RCC 7860 (cell line): ENCODE data around the gene NUDCD2.
"Not testable (repeated sequence)": the region's sequence is repeated elsewhere in the genome, so short reads cannot be mapped to it uniquely, and the experiment has no call there.

Experiments used
- DNase-seq: peaks from one replicate; pipeline ENCODE4 v3.0.0-alpha.2; 2015; ENCODE audit warnings: low spot score
- FAIRE-seq: peaks from 2 replicates; lab custom pipeline; 2012; peaks lifted over from hg19 to GRCh38; lab: Jason Lieb, UNC

The NUDCD2 gene

DNA sequence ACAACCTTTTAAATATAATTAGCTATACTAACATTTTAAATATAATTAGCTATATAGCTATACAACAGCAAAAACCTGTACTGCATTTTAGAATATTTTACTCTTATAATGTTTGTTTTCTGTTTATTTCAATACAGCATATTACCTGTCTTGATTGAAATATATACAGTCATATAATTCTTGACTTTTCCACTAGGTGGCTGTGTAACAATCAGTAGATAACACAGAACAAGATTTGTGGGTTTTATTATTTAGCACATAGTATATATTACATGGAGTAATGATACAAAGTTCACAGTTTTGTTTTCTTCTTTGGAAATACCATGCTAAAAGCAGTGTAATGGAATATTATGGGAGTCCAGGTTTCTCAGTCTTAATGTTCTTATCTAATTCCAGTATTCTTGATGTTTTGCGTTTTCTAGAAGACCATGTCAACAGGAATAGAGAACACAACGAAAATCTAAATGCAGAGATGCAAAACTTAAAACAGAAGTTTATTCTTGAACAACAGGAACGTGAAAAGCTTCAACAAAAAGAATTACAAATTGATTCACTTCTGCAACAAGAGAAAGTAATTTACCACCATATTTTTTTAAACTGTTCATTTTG, 13.8 kb upstream of the NUDCD2 start:
- FAIRE-seq: peak; percentile 16
- no peak for DNase-seq

DNA sequence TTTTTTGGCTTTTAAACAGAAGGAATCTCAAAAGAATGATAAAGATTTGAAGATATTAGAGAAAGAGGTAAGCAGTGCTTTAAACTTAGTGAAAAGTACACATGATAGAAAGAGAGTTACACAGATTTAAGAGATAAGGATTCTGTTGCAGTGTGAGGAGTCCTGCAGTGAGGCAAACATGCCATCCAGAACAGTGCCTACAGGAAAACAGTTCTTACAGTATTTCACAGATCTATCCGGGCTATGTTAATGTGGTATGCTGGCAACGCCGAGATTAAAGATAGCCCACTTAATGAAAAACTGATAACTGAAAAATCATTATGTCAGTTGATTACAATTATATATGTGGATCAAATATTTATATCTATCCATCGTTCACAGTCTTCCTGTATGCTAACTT, 7.8 kb upstream of the NUDCD2 start:
- DNase-seq: no peak
- no peak for FAIRE-seq

DNA sequence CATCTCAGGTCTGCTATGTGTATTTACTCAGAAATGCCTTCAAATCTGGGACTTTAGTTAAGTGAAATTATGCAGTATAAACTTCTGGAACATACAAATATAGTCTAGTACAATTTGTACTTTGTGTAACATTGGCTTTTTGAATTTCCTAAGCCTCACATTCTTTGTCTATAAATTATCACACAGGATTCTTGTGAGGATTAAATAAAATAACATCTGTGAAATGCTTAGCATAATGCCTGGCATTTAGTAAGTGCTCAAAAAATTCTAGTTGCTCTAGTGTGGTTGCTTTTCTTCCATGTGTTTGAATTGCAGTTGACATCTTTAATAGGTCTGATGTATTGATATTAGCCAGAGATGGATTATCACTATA, 3.1 kb upstream of the NUDCD2 start:
- FAIRE-seq (no peak), DNase-seq (no peak)

DNA sequence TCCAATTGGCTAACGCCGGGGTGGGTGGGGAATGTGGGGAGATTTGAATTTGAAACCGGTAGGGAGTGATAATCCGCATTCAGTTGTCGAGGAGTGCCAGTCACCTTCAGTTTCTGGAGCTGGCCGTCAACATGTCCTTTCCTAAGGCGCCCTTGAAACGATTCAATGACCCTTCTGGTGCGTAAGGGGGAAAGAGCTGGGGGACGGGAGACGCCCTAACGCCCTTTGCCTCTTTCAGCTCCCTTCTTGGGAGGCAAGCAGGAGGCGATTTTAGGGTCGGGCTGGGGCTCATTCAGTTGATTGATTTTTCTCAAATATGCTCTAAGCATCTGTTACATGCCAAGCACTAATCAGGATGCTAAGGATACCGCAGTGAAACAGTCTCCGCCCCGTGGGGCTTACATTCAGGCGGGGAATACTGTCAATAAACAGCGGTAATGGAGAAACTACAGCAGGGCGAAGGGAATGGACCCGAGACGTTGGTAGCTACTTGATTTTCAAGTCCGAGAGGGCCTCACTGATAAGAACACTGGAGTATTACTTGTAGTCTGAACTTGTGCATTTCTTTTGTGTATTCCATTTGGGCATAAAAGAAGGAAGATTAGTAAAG, 765 bp upstream of the NUDCD2 start, which contains the start of gene HMMR:
HMMR (plus strand) TSS at position 71 of the 610 bp plus-strand sequence; CDS start at position 132, 61 bp downstream.
- FAIRE-seq (no peak), DNase-seq (peak; percentile 11)

DNA sequence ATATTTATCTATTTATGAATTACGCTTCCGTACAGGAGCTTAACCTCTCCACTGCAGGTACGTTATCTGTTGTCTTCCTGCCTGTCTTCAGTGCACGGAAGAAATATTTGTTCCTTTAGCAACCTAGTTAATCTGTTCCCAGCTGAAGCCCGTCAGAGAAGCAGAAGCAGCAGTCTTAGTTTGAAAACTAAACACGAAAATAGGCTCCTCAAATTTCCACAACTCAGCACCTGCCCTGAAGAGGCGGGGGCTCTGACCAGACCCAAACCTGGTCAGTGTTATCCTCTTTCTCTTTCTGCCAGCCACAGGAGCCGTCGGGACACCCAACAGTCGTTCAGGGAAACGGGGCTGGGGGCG, 462 bp downstream of the NUDCD2 start:
- DNase-seq (no peak), FAIRE-seq (no peak)

DNA sequence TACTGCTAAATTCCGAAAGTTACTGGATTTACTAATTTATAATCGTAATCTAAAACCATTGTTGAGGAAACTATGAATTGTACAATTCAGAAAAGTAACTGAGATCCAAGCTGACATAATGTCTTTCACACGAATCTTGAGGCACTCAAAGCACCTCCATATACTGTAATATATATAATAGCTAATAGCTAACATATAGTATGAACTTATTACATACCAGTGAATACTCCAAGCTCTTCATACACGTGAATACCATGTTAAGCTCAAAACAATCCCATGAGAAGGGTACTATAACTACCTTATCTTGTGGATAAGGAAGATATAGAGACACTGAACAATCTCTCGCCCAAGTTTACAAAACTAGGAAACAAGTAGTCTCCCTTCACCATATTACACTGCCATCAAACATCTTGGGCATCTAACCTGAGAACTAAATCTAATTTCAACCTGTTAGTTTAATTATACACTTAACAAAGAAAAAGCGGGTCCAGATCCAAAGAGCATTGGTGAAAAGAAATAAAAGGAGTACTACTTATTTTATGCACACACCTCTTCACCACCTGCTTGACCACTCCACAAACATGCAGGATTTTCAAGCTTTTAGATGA, 1.0 kb downstream of the NUDCD2 start:
- no peak for DNase-seq
- FAIRE-seq: no peak

DNA sequence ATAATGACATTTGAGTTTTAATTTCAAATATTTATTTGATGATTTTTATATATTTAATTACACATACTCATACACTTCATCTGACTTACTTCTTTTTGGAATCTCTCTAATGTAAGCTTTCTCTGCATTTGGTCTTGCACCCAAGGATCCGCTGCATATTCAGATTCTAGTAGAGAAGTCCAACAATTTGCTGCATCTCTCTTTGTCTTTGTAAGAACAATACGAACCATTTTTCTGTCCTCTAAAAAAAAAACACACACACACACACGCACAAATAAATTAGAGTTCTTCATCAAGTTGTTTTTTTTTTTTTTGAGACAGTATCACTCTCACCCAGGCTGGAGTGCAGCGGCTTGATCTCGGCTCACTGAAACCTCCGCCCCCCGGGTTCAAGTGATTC, 3.1 kb downstream of the NUDCD2 start:
- no peak for DNase-seq
- FAIRE-seq: no peak

DNA sequence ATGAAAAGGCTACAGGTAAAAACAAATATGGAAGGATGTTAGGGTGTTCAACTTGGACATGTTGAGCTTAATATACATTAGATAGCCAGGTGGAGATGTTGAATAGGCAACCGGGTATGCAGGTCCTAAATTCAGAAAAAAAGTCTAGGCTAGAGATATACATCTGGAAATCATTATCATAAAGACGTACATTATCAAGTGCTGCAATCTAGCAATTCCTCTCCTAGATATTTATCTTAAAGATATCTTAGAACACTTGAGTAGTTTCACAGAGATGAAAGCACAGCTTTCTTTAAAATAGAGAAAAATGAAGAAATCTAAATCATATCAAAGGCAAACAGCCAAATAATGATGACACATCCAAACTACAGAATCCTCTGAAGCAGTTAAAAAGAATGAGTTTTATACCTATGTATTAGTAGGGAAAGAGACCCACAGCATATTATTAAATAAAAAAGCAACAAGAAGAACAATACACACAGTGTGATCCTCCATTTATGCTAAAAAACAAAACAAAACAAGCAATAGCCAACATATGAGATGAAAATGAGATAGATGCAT, 3.8 kb downstream of the NUDCD2 start:
- DNase-seq: no peak
- no peak for FAIRE-seq

DNA sequence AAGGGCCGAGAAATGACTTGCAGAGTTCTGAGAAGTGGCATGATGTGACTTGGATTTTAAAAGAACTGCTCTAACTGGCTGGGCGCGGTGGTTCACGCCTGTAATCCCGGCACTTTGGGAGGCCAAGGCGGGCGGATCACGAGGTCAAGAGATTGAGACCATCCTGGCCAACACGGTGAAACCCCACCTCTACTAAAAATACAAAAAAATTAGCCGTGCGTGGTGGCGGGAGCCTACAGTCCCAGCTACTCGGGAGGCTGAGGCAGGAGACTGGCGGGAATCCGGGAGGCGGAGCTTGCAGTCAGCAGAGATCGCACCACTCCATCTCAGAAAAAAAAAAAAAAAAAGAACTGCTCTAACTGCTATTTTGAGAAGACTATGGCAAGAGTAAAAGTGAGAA, 4.5 kb downstream of the NUDCD2 start:
- DNase-seq, FAIRE-seq: not testable (repeated sequence)

DNA sequence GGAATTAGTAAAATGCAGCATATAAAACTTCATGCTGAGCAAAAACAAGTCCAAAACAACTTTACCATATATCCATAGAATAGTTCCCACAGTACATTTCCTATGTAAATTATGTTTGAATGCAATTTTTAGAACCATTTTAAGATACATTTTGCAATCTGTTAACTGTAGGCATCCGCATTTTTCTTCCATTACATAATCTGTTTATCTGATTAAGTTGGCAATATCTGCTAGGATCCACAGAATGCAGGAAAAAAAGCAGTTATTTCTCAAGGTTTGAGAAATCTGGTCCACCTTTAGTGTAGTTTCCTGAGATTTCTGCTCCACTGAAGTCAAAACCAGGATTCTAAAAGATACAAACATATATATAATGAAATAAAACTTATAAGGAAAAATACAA, 6.2 kb downstream of the NUDCD2 start:
- DNase-seq (no peak), FAIRE-seq (no peak)

DNA sequence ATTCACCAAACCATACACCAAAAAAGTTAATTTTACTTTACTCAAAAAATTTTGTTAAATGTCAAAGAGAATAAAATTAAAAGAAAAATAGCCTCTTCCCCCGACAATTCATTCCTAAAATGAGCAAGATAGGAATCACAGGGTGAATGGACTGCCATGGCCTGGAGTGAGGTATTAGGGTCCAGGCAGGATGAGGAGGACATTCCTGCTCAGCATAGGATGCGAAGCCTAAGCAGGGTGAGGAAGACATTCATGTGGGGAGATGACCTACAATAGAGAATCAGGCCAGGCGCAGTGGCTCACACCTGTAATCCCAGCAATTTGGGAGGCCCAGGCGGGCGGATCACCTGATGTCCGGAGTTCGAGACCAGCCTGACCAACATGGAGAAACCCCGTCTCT, 8.4 kb downstream of the NUDCD2 start:
- DNase-seq (no peak), FAIRE-seq (no peak)

DNA sequence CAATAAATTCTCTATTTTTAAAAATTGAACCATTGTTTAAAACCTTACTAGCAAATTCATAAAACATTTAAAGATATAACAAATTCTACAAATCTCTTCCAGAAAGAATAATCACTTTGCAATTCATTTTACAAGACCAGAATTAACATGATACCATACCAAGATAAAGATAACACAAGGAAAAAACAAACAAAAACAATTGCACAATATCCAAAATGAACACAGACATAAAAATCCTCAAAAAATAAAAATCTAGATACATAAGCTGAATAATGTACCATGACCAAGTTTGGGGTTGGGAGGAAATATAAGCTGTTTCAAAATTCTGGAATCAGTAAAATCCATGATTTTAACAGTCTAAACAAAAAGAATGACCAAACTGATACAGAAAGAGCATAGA, 11.4 kb downstream of the NUDCD2 start:
- DNase-seq: no peak
- FAIRE-seq: peak; percentile 8

DNA sequence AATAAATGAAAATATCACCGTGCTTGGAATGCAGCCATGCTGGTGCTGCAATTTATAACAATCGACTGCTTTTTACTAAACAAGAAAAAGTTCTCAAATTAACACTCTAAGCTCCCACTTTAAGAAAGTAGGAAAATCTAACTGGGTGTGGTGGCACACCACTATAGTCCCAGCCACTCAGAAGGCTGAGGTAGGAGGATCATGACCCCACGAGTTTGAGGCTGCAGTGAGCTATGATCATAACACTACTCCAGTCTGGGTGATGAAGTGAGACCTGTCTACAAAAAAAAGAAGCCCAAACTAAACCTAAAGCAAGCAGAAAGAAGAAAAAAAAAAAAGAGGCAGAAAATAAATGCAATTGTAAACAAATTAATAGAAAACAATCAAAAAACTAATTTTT, 12.0 kb downstream of the NUDCD2 start:
- DNase-seq: no peak
- no peak for FAIRE-seq

DNA sequence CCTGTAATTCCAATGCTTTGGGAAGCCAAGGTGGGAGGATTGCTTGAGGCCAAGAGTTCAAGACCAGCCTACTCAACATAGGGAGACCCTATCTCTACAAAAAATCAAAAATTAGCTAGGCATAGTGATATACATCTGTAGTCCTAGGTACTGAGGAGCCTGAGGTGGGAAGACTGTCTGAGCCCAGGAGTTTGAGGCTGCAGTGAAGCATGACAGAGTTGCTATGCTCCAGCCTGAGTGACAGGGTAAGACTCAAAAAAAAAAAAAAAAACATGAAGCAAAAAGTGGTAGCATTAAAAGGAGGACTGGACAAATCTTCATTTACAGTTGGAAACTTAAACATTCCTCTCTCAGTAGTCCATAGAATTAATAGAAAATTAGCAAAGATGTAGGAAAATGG, 12.7 kb downstream of the NUDCD2 start:
- DNase-seq (no peak), FAIRE-seq (no peak)

DNA sequence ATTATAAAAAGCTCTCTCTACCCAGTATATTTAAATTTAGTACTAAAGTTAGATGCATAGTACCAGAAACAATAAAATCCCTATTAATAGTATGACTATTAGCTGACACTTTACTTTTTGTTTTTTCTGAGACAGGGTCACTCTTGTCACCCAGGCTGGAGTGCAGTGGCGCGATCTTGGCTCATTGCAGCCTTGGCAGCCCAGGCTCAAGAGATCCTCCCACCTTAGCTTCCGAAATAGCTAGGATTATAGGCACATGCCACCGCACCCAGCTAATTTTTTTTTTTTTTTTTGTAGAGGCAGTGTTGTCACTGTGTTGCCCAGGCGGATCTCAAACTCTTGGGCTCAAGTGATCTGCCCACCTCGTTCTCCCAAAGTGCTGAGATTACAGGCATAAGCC, 14.6 kb downstream of the NUDCD2 start:
- DNase-seq (no peak), FAIRE-seq (no peak)

DNA sequence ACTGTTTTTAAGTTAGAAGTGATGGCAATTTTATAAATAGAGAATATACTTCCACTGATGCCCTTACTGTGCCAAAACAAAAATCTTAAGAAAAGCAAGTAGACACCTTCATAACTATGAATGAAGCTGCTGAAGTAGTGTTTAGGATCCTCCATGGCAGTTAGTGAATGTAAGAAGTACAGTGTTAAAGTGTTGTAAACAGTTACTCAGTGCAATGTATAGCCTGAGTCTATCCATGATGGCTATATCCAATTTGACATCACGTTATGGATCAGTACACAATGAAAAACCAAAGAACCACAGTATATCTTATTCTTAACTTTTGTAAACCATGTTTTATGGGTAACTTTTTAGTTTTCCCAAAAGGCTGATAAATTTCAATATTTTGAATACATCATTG, 15.4 kb downstream of the NUDCD2 start:
- FAIRE-seq: no peak
- DNase-seq: no peak

DNA sequence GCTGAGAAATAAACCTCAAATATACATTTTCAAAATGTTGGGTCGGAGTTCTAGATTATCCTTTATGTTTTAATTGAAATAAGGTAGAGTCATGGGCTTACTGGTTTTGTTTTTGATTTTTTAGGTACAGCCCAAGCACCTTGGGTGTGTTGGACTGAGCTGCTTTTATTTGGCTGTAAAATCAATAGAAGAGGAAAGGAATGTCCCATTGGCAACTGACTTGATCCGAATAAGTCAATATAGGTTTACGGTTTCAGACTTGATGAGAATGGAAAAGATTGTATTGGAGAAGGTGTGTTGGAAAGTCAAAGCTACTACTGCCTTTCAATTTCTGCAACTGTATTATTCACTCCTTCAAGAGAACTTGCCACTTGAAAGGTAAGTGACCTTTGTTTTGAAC, 18.9 kb downstream of the NUDCD2 start:
- DNase-seq (no peak), FAIRE-seq (no peak)

DNA sequence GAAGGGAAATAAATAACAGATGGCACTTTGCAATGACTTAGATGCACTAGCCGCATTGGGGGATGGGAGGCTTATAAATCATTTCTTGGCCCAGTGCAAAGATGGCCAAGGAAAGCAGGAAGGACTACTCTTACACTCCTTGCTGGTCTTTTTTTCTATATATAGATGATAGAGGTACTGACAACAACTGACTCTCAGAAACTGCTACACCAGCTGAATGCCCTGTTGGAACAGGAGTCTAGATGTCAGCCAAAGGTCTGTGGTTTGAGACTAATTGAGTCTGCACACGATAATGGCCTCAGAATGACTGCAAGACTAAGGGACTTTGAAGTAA, 20.8 kb downstream of the NUDCD2 start:
- DNase-seq: peak; percentile 33
- FAIRE-seq: peak; percentile 69

DNA sequence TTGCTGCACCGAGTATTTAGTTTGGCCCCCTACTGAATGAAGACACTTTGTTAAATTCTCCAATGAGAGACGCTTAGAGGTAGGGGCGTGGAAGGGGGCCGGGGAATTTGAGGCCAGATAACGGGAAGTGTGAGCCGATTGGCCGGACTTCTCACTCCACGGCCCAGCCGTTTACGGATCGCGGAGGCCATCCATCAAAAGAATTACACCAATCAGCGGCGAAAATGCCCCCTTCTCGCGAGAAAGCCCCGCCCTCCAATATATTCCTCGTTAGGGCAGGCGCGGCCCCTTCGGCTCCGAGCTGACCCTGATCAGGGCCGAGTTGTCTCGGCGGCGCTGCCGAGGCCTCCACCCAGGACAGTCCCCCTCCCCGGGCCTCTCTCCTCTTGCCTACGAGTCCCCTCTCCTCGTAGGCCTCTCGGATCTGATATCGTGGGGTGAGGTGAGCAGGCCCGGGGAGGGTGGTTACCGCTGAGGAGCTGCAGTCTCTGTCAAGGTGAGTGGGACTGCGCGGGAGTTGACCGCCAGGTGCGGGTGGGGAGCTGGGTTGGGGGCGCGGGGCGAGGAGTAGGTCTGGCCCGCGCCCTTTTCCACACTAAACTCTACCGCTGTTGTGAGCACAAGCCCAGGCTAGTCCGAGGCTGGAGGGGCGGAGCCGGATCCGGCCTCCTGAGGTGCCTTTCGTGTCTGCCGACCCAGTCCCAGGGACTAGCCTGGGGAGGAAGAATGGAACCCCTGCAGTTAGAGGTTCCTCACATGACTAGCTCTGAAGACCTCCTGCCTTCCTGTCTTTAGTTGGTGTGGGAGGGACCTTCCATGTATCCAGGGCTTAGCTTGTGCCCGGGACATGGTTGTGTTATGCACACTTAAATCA, 22.4 kb downstream of the NUDCD2 start, which contains the start of gene CCNG1:
CCNG1 (plus strand) TSS at position 287 of the 874 bp plus-strand sequence. CDS start 1,662 bp downstream, outside the sequence.
- peak; percentile 93 for DNase-seq
- peak; percentile 96 for FAIRE-seq

DNA sequence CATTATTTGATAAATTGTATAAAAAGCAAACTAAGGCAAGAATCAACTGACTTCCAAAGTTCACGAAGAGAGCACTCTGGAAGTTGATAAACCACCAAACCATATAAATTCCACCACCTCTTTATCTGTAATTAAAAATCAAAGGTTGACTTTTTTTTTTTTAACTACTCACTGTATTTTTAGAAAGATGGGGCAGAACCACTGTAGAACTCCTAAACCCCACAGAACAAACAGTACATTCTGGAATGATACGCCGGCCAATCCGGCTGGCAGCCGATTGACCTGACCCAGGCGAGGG, 22.9 kb downstream of the NUDCD2 start:
- no peak for FAIRE-seq

DNA sequence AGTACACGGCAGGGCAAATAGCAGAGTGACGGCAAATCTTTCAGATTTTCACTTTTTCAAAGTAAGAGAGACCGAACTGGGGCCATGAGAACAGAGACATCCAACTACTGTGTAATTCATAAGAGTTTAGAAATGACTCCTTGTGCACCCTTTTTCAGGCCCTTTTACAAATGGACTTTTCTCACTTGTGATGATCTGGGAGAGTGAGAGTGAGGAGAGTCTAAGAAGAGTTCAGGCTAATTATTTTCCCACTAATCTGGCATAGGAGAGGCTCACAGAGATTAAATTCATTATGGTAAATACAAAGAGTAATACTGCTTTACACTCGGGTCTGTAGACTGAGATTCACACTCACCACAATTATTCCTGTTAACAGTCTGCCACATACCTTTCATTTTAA, 23.4 kb downstream of the NUDCD2 start:
- DNase-seq: no peak
- FAIRE-seq: no peak

More for the DNA sequence above, 22.9 kb downstream of the NUDCD2 start:
- DNase-seq: no peak
